OCI-LY1 (cell line): Measurements from ENCODE around the gene UCKL1.

Source experiments
- H2AFZ ChIP-seq: fragments of 200-600 bp; sonication (generic), shearing (Covaris generic); 2 replicates; pipeline ENCODE4 v1.6.0; 2014; ENCODE audit warnings: antibody characterized with exemption, mild to moderate bottlenecking, low read length
- H3F3A ChIP-seq: fragments of 200-600 bp; sonication (generic), shearing (Covaris generic); 2 replicates; pipeline ENCODE4 v1.6.0; 2014; ENCODE audit warnings: mild to moderate bottlenecking, antibody characterized with exemption, low read length, moderate library complexity; ENCODE audit not compliant: insufficient read depth
- H3K27ac ChIP-seq: fragments of 200-600 bp; sonication (generic); 2 replicates; pipeline ENCODE4 v1.5.1; 2014; ENCODE audit warnings: low read length, mixed run types, mild to moderate bottlenecking, low read depth; ENCODE audit not compliant: poor library complexity, severe bottlenecking
- H3K27me3 ChIP-seq: fragments of 200-600 bp; sonication (generic); 2 replicates; pipeline ENCODE4 v1.6.0; 2014; ENCODE audit warnings: antibody characterized with exemption, mild to moderate bottlenecking, low read length, moderate library complexity; ENCODE audit not compliant: insufficient read depth
- H3K36me3 ChIP-seq: fragments of 200-600 bp; sonication (generic); 2 replicates; pipeline ENCODE4 v1.6.1; 2014; ENCODE audit warnings: mild to moderate bottlenecking, antibody characterized with exemption, low read length, moderate library complexity, mixed read lengths; ENCODE audit not compliant: insufficient read depth
- H3K4me1 ChIP-seq: fragments of 200-600 bp; sonication (generic); 2 replicates; pipeline ENCODE4 v1.5.1; 2014; ENCODE audit warnings: mild to moderate bottlenecking, low read length, moderate library complexity; ENCODE audit not compliant: insufficient read depth, severe bottlenecking
- H3K4me2 ChIP-seq: fragments of 200-600 bp; sonication (generic), shearing (Covaris generic); 2 replicates; pipeline ENCODE4 v1.6.1; 2014; ENCODE audit warnings: low read length
- H3K4me3 ChIP-seq: fragments of 200-600 bp; sonication (generic); 2 replicates; pipeline ENCODE4 v1.5.1; 2014; ENCODE audit warnings: low read length, low read depth, mild to moderate bottlenecking, mixed read lengths; ENCODE audit not compliant: poor library complexity, severe bottlenecking
- H3K79me2 ChIP-seq: fragments of 200-600 bp; shearing (Covaris generic); 2 replicates; pipeline ENCODE4 v1.6.1; 2016; ENCODE audit warnings: mixed run types, low read length, mixed read lengths; ENCODE audit not compliant: insufficient read depth
- H3K9ac ChIP-seq: fragments of 200-600 bp; sonication (generic), shearing (Covaris generic); 2 replicates; pipeline ENCODE4 v1.6.1; 2014; ENCODE audit warnings: mild to moderate bottlenecking, low read length, mixed read lengths
- H3K9me2 ChIP-seq: fragments of 200-600 bp; sonication (generic), shearing (Covaris generic); 2 replicates; pipeline ENCODE4 v1.6.1; 2014; ENCODE audit warnings: low read depth, mild to moderate bottlenecking, low read length, mixed read lengths
- H3K9me3 ChIP-seq: fragments of 200-600 bp; shearing (Covaris generic); 2 replicates; pipeline ENCODE4 v1.6.1; 2014; ENCODE audit warnings: low read length, mixed read lengths
- H4K20me1 ChIP-seq: fragments of 200-600 bp; sonication (generic), shearing (Covaris generic); 2 replicates; pipeline ENCODE4 v1.6.0; 2016; ENCODE audit warnings: mild to moderate bottlenecking, low read length; ENCODE audit not compliant: insufficient read depth
- CTCF ChIP-seq: fragments of 200-600 bp; sonication (generic), shearing (Covaris generic); IDR thresholded peaks from 2 replicates; pipeline ENCODE4 v1.5.1; 2017; ENCODE audit warnings: mild to moderate bottlenecking, antibody characterized with exemption, low read length, moderate library complexity, mixed read lengths
- EZH2 ChIP-seq: fragments of 200-600 bp; sonication (generic), shearing (Covaris generic); IDR thresholded peaks from 2 replicates; pipeline ENCODE4 v1.8.0; 2017; ENCODE audit warnings: borderline replicate concordance, mixed run types, mild to moderate bottlenecking, antibody characterized with exemption, low read length, moderate library complexity, mixed read lengths

UCKL1 gene

DNA sequence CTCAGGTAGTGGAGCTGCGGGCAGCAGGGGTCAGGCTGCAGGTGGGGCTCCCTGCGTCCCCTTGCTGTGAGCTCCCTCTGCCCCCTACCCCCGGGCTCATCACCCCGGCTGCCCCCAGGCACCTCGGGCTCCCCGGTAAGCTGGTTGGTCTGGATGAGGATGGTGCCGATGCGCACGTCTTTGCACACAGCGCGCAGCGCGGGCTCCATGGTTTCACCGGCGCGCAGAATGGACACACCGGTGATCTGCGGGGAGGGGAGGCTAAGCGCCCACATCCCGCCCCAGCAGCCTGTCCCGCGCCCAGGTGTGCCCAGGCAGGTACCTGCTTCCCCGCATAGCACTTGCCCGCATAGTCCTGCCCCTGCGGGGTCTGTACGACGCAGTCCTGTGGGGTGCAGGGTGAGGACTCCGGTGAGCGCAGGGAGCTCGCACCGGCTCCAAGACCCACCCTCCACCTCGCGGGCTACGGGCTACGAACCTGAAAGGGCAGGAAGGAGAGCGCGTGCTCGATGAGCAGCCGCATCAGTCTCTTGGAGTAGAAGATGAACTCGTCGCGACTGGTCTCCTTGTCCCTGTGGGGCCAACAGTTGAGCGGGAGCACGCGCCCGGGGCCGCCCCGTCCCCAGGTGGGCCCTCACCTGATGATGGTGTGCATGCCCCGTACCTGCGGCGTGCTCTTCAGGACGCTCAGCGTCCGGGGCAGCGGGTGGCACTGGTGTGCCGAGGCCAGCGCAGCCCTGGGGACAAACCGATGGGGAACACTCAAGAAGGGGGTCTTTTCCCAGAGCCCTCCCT is 15.5 kb downstream of the UCKL1 start:
- peaks cover 60% of the 10 kb centered on the region for H3K36me3 ChIP-seq
- H3K4me2 ChIP-seq, result 0 out of 2 replicates have a peak overlapping the region, but pooled peaks have one; percentile 51

GRCh38 chr20:63940071-63940471 is 16.1 kb downstream of the UCKL1 start:
- Histone ChIP-seq H3K4me2 (no peak overlapping the region), H3K79me2 (no peaks in the 10 kb centered on the region), H3K4me3 (no peak overlapping the region), H3K9ac (no peak overlapping the region), H3K4me1 (peaks cover 15% of the 10 kb centered on the region), H2AFZ (no peak overlapping the region), H4K20me1 (no peaks in the 10 kb centered on the region), H3K36me3 (peaks cover 62% of the 10 kb centered on the region), H3K9me3 (no peaks in the 10 kb centered on the region), H3K9me2 (no peaks in the 10 kb centered on the region), H3K27ac (no peak overlapping the region), H3K27me3 (no peaks in the 10 kb centered on the region), H3F3A (no peaks in the 10 kb centered on the region)
- TF ChIP-seq CTCF (no peak), EZH2 (no peak)

More for the DNA sequence above, 15.5 kb downstream of the UCKL1 start:
- no peaks in the 10 kb centered on the region for H3K79me2 ChIP-seq
- H3K9ac ChIP-seq, result no peak overlapping the region
- no peaks in the 10 kb centered on the region for H3K9me2 ChIP-seq
- H3K4me1 ChIP-seq, result peaks cover 15% of the 10 kb centered on the region
- no peaks in the 10 kb centered on the region for H3F3A ChIP-seq
- H2AFZ ChIP-seq, result no peak overlapping the region
- peak overlapping the region; percentile 7 for H3K27ac ChIP-seq
- H3K9me3 ChIP-seq, result no peaks in the 10 kb centered on the region
- no peaks in the 10 kb centered on the region for H4K20me1 ChIP-seq
- H3K4me3 ChIP-seq, result no peak overlapping the region
- H3K27me3 ChIP-seq, result no peaks in the 10 kb centered on the region
- TF ChIP-seq CTCF (no peak), EZH2 (no peak)

- H3K4me3 ChIP-seq, result no peak overlapping the region
These were observed 16.9 kb downstream of the UCKL1 start for GRCh38 chr20:63939061-63939935.

More at GRCh38 chr20:63939061-63939935, 16.9 kb downstream of the UCKL1 start:
- Histone ChIP-seq H3K9me2 (no peaks in the 10 kb centered on the region), H3K36me3 (peaks cover 60% of the 10 kb centered on the region), H4K20me1 (no peaks in the 10 kb centered on the region), H3K27ac (no peak overlapping the region), H2AFZ (no peak overlapping the region), H3K9ac (no peak overlapping the region), H3K9me3 (no peaks in the 10 kb centered on the region), H3K4me2 (no peak overlapping the region), H3K4me1 (peaks cover 15% of the 10 kb centered on the region), H3K27me3 (no peaks in the 10 kb centered on the region), H3F3A (no peaks in the 10 kb centered on the region), H3K79me2 (no peaks in the 10 kb centered on the region)
- TF ChIP-seq CTCF (no peak), EZH2 (no peak)
